Mesothelial cell of epicardium (in vitro differentiated cells): ENCODE data around the gene CDC25A. TPM values are rescaled to one million over a fixed set of nuclear protein-coding genes. Genes with fewer than 3 reads are reported as not detected.

Source experiments
- DNase-seq, 2 experiments: peaks; one replicate each; pipeline ENCODE4 v3.0.0; 2021; ENCODE audit warnings: low spot score in 2 of 2; ENCODE audit not compliant: unreplicated experiment in 2 of 2
- H3K27ac Mint-ChIP-seq: 2 replicates; pipeline ENCODE4 v1.8.0; 2021; ENCODE audit warnings: mixed read lengths
- H3K27me3 Mint-ChIP-seq: 2 replicates; pipeline ENCODE4 v1.8.0; 2021; ENCODE audit warnings: low read depth, mixed read lengths
- H3K36me3 Mint-ChIP-seq: 2 replicates; pipeline ENCODE4 v1.8.0; 2021; ENCODE audit warnings: mixed read lengths
- H3K4me1 Mint-ChIP-seq: 2 replicates; pipeline ENCODE4 v1.8.0; 2021; ENCODE audit warnings: mixed read lengths
- H3K4me3 Mint-ChIP-seq: 2 replicates; pipeline ENCODE4 v1.8.0; 2021; ENCODE audit warnings: mild to moderate bottlenecking, moderate library complexity, mixed read lengths
- H3K9me3 Mint-ChIP-seq: 2 replicates; pipeline ENCODE4 v1.8.0; 2021; ENCODE audit warnings: mixed read lengths
- CTCF ChIP-seq: fragments of 200-600 bp; sonication (generic); IDR thresholded peaks from one replicate; pipeline ENCODE4 v1.5.0; 2021; ENCODE audit warnings: antibody characterized with exemption; ENCODE audit not compliant: unreplicated experiment
- total RNA-seq: library from RNA; stranded (reverse); gene quantifications from 3 replicates; pipeline ENCODE4 v1.2.1, GENCODE V29; 2021

CDC25A gene
- total RNA-seq, 1 donor from 2014 or later: 12.1 TPM

- no peak overlapping the region for H3K4me3 Mint-ChIP-seq
- no peaks in the 10 kb centered on the region for H3K9me3 Mint-ChIP-seq
- peaks cover 12% of the 10 kb centered on the region for H3K4me1 Mint-ChIP-seq
- no peaks in the 10 kb centered on the region for H3K36me3 Mint-ChIP-seq
- TF ChIP-seq CTCF: no peak
- no peak for DNase-seq
- peaks cover 2% of the 10 kb centered on the region for H3K27me3 Mint-ChIP-seq
- H3K27ac Mint-ChIP-seq: no peak overlapping the region
These were observed 2.7 kb upstream of the CDC25A start for GRCh38 chr3:48190911-48191310.

GRCh38 chr3:48189321-48189720 is 1.1 kb upstream of the CDC25A start:
- no peak for DNase-seq
- H3K36me3 Mint-ChIP-seq: no peaks in the 10 kb centered on the region
- H3K27me3 Mint-ChIP-seq: peaks cover 1% of the 10 kb centered on the region
- H3K27ac Mint-ChIP-seq: peak overlapping the region; percentile 94
- H3K9me3 Mint-ChIP-seq: no peaks in the 10 kb centered on the region
- H3K4me1 Mint-ChIP-seq: peaks cover 13% of the 10 kb centered on the region
- no peak overlapping the region for H3K4me3 Mint-ChIP-seq
- TF ChIP-seq CTCF: no peak

GRCh38 chr3:48187579-48188265 is 495 bp downstream of the CDC25A start:
- no peak for TF ChIP-seq CTCF
- peaks cover 2% of the 10 kb centered on the region for H3K36me3 Mint-ChIP-seq
- DNase-seq: peak; percentile 41 to 56
- peak overlapping the region; percentile 92 for H3K4me3 Mint-ChIP-seq
- no peaks in the 10 kb centered on the region for H3K9me3 Mint-ChIP-seq
- H3K27ac Mint-ChIP-seq: peak overlapping the region; percentile 94
- H3K4me1 Mint-ChIP-seq: peaks cover 13% of the 10 kb centered on the region
- no peaks in the 10 kb centered on the region for H3K27me3 Mint-ChIP-seq

- Mint-ChIP-seq H3K27ac (peak overlapping the region; percentile 79), H3K4me3 (peak overlapping the region; percentile 84), H3K9me3 (no peaks in the 10 kb centered on the region), H3K27me3 (no peaks in the 10 kb centered on the region), H3K4me1 (peaks cover 13% of the 10 kb centered on the region), H3K36me3 (peaks cover 6% of the 10 kb centered on the region)
- TF ChIP-seq CTCF: no peak
- DNase-seq: no peak
These were observed 977 bp downstream of the CDC25A start for GRCh38 chr3:48187301-48187578.

GRCh38 chr3:48186631-48187300 is 1.5 kb downstream of the CDC25A start:
- TF ChIP-seq CTCF: no peak
- Mint-ChIP-seq H3K36me3 (peaks cover 9% of the 10 kb centered on the region), H3K4me3 (peak overlapping the region; percentile 84), H3K27me3 (no peaks in the 10 kb centered on the region), H3K4me1 (peaks cover 13% of the 10 kb centered on the region), H3K27ac (peak overlapping the region; percentile 79), H3K9me3 (no peaks in the 10 kb centered on the region)
- no peak for DNase-seq
